Endothelial cell (in vitro differentiated cells): ENCODE data around the gene ZFP64. TPM values are rescaled to one million over a fixed set of nuclear protein-coding genes. Genes with fewer than 3 reads are reported as not detected.

ENCODE experiments used
- DNase-seq: peaks from one replicate; pipeline ENCODE4 v3.0.0; 2021; ENCODE audit warnings: low spot score
- H3K27ac Mint-ChIP-seq: one replicate; pipeline ENCODE4 v1.8.0; 2021; ENCODE audit warnings: mixed read lengths, inconsistent platforms; ENCODE audit not compliant: unreplicated experiment
- H3K27me3 Mint-ChIP-seq: one replicate; pipeline ENCODE4 v1.8.0; 2021; ENCODE audit warnings: mild to moderate bottlenecking, moderate library complexity, mixed read lengths, inconsistent platforms; ENCODE audit not compliant: unreplicated experiment
- H3K36me3 Mint-ChIP-seq: one replicate; pipeline ENCODE4 v1.8.0; 2021; ENCODE audit warnings: mild to moderate bottlenecking, low read depth, mixed read lengths, inconsistent platforms; ENCODE audit not compliant: unreplicated experiment
- H3K4me1 Mint-ChIP-seq: one replicate; pipeline ENCODE4 v1.8.0; 2021; ENCODE audit warnings: mild to moderate bottlenecking, mixed read lengths, inconsistent platforms; ENCODE audit not compliant: unreplicated experiment
- H3K4me3 Mint-ChIP-seq: one replicate; pipeline ENCODE4 v1.8.0; 2021; ENCODE audit warnings: mild to moderate bottlenecking, mixed read lengths, inconsistent platforms; ENCODE audit not compliant: unreplicated experiment
- H3K9me3 Mint-ChIP-seq: one replicate; pipeline ENCODE4 v1.8.0; 2021; ENCODE audit warnings: mixed read lengths, inconsistent platforms; ENCODE audit not compliant: unreplicated experiment
- total RNA-seq: library from RNA; stranded (reverse); fragmentation: NEBNext Ultra II Directional; extraction: Animal tissue kit (Norgen Biotek cat#: 25700); gene quantifications from one replicate; pipeline ENCODE4 v1.2.1, GENCODE V29; 2021; ENCODE audit not compliant: unreplicated experiment
- TF ChIP-seq, protein P1 (sequence below): fragments of 200-600 bp; sonication (generic); IDR thresholded peaks from one replicate; pipeline ENCODE4 v1.5.0; 2021; ENCODE audit warnings: antibody characterized with exemption; ENCODE audit not compliant: unreplicated experiment

Gene ZFP64
- total RNA-seq, 1 donor from 2014 or later = 26.3 TPM

DNA sequence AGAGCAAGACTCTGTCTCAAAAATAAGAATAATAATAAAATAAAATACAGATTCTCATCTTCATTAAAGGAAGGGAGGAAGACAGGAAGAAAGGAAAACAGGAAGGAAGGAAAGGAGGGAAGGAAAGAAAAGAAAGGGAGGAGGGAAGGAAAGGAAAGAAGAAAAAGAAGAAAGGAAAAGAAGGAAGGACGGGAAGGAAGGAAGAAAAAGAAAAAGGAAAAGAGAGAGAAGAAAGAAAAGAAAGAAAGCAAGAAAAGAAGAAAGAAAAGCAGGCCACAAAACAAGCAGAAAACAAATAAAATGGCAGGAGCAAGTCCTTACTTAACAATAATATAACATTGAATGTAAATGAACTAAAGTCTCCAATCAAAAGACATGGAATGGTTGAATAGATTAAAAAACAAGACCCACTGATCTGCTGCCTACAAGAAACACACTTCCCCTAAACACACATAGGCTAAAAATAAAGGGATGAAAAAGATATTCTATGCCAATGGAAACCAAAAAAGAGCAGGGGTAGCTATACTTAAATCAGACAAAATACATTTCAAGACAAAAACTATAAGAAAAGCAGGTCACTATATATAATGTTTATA is 60.4 kb downstream of the ZFP64 start:
- Mint-ChIP-seq H3K27ac (no peak overlapping the region), H3K36me3 (no peaks in the 10 kb centered on the region), H3K4me3 (no peak overlapping the region), H3K4me1 (peaks cover 8% of the 10 kb centered on the region), H3K9me3 (no peaks in the 10 kb centered on the region), H3K27me3 (peaks cover 2% of the 10 kb centered on the region)
- TF ChIP-seq, protein P1, sequence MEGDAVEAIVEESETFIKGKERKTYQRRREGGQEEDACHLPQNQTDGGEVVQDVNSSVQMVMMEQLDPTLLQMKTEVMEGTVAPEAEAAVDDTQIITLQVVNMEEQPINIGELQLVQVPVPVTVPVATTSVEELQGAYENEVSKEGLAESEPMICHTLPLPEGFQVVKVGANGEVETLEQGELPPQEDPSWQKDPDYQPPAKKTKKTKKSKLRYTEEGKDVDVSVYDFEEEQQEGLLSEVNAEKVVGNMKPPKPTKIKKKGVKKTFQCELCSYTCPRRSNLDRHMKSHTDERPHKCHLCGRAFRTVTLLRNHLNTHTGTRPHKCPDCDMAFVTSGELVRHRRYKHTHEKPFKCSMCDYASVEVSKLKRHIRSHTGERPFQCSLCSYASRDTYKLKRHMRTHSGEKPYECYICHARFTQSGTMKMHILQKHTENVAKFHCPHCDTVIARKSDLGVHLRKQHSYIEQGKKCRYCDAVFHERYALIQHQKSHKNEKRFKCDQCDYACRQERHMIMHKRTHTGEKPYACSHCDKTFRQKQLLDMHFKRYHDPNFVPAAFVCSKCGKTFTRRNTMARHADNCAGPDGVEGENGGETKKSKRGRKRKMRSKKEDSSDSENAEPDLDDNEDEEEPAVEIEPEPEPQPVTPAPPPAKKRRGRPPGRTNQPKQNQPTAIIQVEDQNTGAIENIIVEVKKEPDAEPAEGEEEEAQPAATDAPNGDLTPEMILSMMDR = no peak
- no peak for DNase-seq

DNA sequence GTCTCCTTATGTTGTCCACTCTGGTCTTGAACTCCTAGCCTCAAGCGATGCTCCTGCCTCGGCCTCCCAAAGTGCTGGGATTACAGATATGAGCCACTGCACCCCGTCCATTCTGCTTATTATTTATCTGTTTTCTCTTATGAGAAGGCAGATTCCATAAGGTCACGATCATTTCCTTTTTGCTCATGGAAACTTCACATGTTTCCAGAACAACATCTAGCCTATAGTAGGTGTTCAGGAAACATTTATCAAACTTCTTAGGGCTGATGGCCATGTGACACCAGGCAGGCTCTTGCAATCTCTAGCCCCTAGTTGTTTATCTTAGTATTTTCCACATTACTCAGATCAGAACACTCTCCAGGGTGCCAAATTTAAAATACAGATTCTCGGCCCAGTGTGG is 61.2 kb downstream of the ZFP64 start:
- Mint-ChIP-seq H3K27me3 (peaks cover 2% of the 10 kb centered on the region), H3K4me1 (peaks cover 8% of the 10 kb centered on the region), H3K4me3 (no peak overlapping the region), H3K27ac (no peak overlapping the region), H3K9me3 (no peaks in the 10 kb centered on the region), H3K36me3 (no peaks in the 10 kb centered on the region)
- TF ChIP-seq, protein P1 = no peak
- no peak for DNase-seq

- Mint-ChIP-seq H3K36me3 (no peaks in the 10 kb centered on the region), H3K9me3 (no peaks in the 10 kb centered on the region), H3K27ac (no peak overlapping the region), H3K4me3 (no peak overlapping the region), H3K4me1 (peaks cover 8% of the 10 kb centered on the region), H3K27me3 (peaks cover 2% of the 10 kb centered on the region)
- TF ChIP-seq, protein P1 = no peak
- DNase-seq = no peak
These were observed 62.0 kb downstream of the ZFP64 start for GRCh38 chr20:52129611-52130010.

- H3K36me3 Mint-ChIP-seq = peaks cover 3% of the 10 kb centered on the region
- DNase-seq = no peak
- H3K4me3 Mint-ChIP-seq = no peak overlapping the region
- TF ChIP-seq, protein P1 = no peak
- H3K4me1 Mint-ChIP-seq = peaks cover 8% of the 10 kb centered on the region
- no peaks in the 10 kb centered on the region for H3K9me3 Mint-ChIP-seq
- H3K27me3 Mint-ChIP-seq = peaks cover 1% of the 10 kb centered on the region
- H3K27ac Mint-ChIP-seq = peak overlapping the region; percentile 68
These were observed 64.3 kb downstream of the ZFP64 start for GRCh38 chr20:52127309-52127708.

- Mint-ChIP-seq H3K27ac (no peak overlapping the region), H3K4me1 (peaks cover 8% of the 10 kb centered on the region), H3K9me3 (no peaks in the 10 kb centered on the region), H3K4me3 (no peak overlapping the region), H3K27me3 (peaks cover 1% of the 10 kb centered on the region), H3K36me3 (peaks cover 3% of the 10 kb centered on the region)
- TF ChIP-seq, protein P1 = no peak
- DNase-seq = no peak
These were observed 66.8 kb downstream of the ZFP64 start for GRCh38 chr20:52124821-52125220.
